Heart left ventricle (tissue), 13 donors: ENCODE measurements around the gene FARSA.

Experiments used
- CTCF ChIP-seq, 12 donors: fragments of 200-600 bp; sonication (generic) in 4 of 12; IDR thresholded peaks; one replicate each; pipeline versions ENCODE4 v1.5.0 to v1.8.0; 2018 to 2022; ENCODE audit warnings: antibody characterized with exemption in 12 of 12, mild to moderate bottlenecking in 5 of 12
- POLR2A ChIP-seq, 2 donors: fragments of 450-650 bp; IDR thresholded peaks; one replicate each; pipeline ENCODE4 v1.6.1; 2017; ENCODE audit warnings: antibody characterized with exemption in 2 of 2, mild to moderate bottlenecking in 2 of 2, moderate library complexity in 2 of 2
- donor health status: ischemic (EF 13 %, LVEDD 7.1; RV severe dilation, severe dysfunction).
- donor health status: DM: no; HTN: yes; CAD: no.
- donor health status: DM: no; HTN: no; CAD: no.
- donor health status: ischemic (EF 25% LVEDD 6.9; RV normal size, moderate dysfunction).
- donor health status: ischemic (EF 25% LVEDD 5.7; RV mildly dilated, moderate dysfunction).
- donor health status: ischemic (EF 35%, LVEDD 5.7; RV mildly dilated, moderate dysfunction).
- donor health status: nonischemic (EF 11% LVEDD 7.7; RV severe dilation, severe dysfunction).
- donor health status: DM: yes; HTN: yes; CAD: no.
- donor health status: PGD.
- donor health status: ischemic (EF 29% LVEDD 5.4; RV normal size, mild dysfunction).
- donor health status: nonischemic (EF 23%, LVEDD 6.1; RV moderate dilation, normal function).

GRCh38 chr19:12939975-12940423 lies 6.5 kb upstream of the FARSA start:
- TF ChIP-seq CTCF (IDR thresholded peaks at IDR 0.05) (no peak), POLR2A (IDR thresholded peaks at IDR 0.05) (no peak)
